HG03460 (cell line): Measurements from ENCODE around the gene RAB7A.
"Not testable (repeated sequence)": the region's sequence is repeated elsewhere in the genome, so short reads cannot be mapped to it uniquely, and the experiment has no call there.

Source experiments
- ATAC-seq: cut with Tn5 transposase; IDR thresholded peaks from one replicate; pipeline ENCODE4 v1.9.1; 2021; ENCODE audit not compliant: unreplicated experiment

Gene RAB7A

GRCh38 chr3:128710816-128711433 lies 15.1 kb upstream of the RAB7A start:
- no peak for ATAC-seq

- no peak for ATAC-seq
These were observed 13.1 kb upstream of the RAB7A start for GRCh38 chr3:128712848-128713247.

- ATAC-seq: no peak
These were observed 11.0 kb upstream of the RAB7A start for GRCh38 chr3:128714887-128715491.

- ATAC-seq: not testable (repeated sequence)
These were observed 7.1 kb upstream of the RAB7A start for GRCh38 chr3:128718892-128719291.

- ATAC-seq: no peak
These were observed 5.1 kb upstream of the RAB7A start for GRCh38 chr3:128720891-128721290.

GRCh38 chr3:128723477-128723876 lies 2.5 kb upstream of the RAB7A start:
- ATAC-seq: no peak

- ATAC-seq: peak; percentile 8
These were observed 398 bp upstream of the RAB7A start for GRCh38 chr3:128725547-128726022.

- ATAC-seq: no peak
These were observed 1.1 kb downstream of the RAB7A start for GRCh38 chr3:128727059-128727458.

- no peak for ATAC-seq
These were observed 1.5 kb downstream of the RAB7A start for GRCh38 chr3:128727485-128727884.

GRCh38 chr3:128727996-128728395 lies 2.0 kb downstream of the RAB7A start:
- ATAC-seq: no peak

- ATAC-seq: not testable (repeated sequence)
These were observed 2.5 kb downstream of the RAB7A start for GRCh38 chr3:128728521-128728920.

GRCh38 chr3:128730471-128730870 lies 4.5 kb downstream of the RAB7A start:
- ATAC-seq: no peak

GRCh38 chr3:128734523-128735189 lies 8.7 kb downstream of the RAB7A start:
- ATAC-seq: peak; percentile 71

GRCh38 chr3:128735287-128735686 lies 9.3 kb downstream of the RAB7A start:
- ATAC-seq: no peak

- ATAC-seq: no peak
These were observed 9.9 kb downstream of the RAB7A start for GRCh38 chr3:128735884-128736283.

- no peak for ATAC-seq
These were observed 10.6 kb downstream of the RAB7A start for GRCh38 chr3:128736601-128737000.

- no peak for ATAC-seq
These were observed 14.6 kb downstream of the RAB7A start for GRCh38 chr3:128740621-128741020.

GRCh38 chr3:128742821-128743594 lies 17.0 kb downstream of the RAB7A start:
- ATAC-seq: no peak

GRCh38 chr3:128745742-128746141 lies 19.8 kb downstream of the RAB7A start:
- no peak for ATAC-seq

GRCh38 chr3:128746881-128747280 lies 20.9 kb downstream of the RAB7A start:
- ATAC-seq: no peak

- no peak for ATAC-seq
These were observed 22.6 kb downstream of the RAB7A start for GRCh38 chr3:128748557-128748956.
